ENCODE data around the gene AP5S1.

AP5S1 gene

GRCh38 chr20:3820048-3820900 lies at the start of gene AP5S1:
Gene AP5S1, plus strand, starts transcription at chr20:3820547. Its CDS starts 1,571 bp downstream, at chr20:3822118.
- peak; percentile 89 to 95 (median 94) for DNase-seq (ENCODE audit: low read depth in 2 of 3, low spot score in 2 of 3)

DNA sequence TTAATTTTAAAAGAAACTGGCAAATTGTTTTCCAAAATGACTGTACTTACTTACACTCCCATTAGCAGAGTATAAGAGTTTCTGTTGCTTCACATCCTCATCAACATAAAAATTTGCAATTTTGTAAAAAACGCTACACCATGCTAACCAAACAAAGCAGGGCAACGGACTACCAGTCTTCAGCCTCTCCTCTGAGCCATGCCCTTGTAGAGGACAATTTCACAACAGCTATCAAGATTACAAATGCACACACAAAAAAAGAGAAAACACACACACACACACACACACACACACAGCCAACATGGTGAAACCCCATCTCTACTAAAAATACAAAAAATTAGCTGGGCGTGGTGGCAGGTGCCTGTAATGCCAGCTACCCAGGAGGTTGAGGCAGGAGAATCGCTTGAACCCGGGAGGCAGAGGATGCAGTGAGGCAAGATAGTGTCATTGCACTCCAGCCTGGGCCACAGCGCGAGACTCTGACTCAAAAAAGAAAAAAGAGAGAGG lies 48.7 kb upstream of the AP5S1 start:
- no peak for DNase-seq (ENCODE audit: low read depth in 2 of 3, low spot score in 2 of 3)

DNA sequence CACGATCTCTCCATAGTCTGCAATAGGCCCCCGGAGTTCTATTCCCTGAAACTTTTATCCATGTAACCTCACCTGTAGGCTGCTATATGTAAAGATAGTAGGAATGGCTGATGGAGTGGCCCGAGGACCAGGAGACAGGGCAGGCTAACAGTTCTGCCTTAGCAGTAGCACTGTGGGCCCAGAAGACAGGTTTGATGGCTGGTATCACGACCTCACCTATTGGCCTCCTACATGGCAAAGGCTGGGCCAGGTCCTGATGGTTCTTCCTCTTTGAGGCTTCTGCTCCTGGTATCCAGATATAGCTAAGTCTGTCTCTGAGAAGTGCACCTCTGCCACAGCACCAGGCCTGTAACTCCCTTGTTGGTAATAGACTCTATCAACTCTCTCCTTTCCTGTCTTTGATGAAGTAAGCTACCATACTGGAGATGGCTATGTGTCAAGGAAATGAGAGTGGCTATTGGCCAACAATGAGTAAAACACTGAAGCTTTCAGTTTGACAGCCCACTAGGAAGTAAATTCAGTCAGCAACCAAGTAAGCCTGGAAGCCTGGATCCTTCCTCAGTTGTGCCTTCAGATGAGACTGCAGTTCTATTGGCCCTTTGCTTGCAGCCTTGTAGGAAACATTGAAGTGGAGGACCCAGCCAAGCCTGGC lies 44.8 kb upstream of the AP5S1 start:
- DNase-seq (ENCODE audit: low read depth in 2 of 3, low spot score in 2 of 3), result no peak

- no peak for DNase-seq (ENCODE audit: low read depth in 2 of 3, low spot score in 2 of 3)
Observed at GRCh38 chr20:3777381-3777715, 43.0 kb upstream of the AP5S1 start.

DNA sequence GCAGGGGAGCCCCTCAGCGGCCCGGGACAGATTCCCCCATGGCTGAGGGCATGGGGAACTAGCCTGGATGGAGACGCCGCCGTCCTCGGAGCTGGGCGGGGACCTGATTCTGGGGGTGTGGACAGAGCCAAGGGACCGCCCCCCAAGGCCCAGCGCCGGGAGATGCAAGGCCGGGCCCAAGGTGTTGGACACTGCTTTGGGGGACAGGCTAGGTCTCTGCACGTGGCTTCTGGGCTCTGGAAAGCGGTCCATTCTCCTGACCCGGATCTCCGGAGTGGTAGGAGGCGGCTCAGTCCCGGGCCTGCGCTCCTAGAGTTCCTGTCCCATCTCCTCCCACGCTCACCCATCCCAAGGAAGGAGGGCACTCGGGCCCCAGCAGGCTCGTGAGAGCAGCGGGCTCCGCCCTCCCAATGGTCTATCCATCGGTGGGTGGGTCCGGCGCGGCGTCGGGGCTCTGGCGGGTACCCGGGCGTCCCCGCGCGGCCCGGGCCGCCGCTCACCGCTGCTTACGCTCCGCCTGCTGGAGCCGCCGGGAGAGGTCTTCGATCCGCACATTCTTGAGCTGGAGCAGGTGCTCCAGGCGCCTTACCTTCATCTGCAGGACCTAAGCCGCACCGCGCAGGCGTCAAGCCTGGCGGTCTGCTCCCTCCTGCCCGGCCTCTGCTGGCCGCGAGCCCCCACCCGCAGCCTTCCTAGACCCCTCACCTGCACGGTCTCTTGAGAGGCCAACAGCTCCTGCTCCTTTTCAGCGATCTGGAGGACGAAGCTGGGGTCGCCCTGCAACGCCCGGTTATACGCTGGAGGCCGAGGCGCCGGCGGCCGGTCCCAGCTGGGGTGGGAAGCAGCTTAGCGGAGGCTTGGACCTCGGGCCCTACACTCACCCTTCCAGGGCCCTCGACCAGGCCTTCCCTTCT lies 42.4 kb upstream of the AP5S1 start:
- DNase-seq (ENCODE audit: low read depth in 2 of 3, low spot score in 2 of 3), result no peak

DNA sequence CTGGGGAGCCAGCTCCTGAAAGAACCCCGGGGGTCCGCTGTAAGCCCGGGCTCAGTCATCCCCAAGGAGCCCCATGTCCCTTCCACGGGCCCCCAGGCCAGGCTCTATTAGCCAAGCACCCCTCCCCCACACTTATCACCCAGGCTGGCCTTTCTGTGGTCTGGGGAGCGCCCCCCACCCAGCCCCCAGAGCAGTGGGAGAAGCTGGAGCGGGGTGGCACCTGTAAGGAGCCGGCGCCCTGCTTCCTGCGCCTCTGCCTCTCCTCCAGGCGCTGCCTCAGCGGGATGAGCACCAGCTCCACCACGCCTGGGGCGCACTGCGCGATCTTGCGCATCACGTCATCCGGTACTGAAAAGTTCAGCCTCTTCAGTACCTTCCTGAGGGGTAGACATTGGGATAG lies 41.4 kb upstream of the AP5S1 start:
- no peak for DNase-seq (ENCODE audit: low read depth in 2 of 3, low spot score in 2 of 3)

DNA sequence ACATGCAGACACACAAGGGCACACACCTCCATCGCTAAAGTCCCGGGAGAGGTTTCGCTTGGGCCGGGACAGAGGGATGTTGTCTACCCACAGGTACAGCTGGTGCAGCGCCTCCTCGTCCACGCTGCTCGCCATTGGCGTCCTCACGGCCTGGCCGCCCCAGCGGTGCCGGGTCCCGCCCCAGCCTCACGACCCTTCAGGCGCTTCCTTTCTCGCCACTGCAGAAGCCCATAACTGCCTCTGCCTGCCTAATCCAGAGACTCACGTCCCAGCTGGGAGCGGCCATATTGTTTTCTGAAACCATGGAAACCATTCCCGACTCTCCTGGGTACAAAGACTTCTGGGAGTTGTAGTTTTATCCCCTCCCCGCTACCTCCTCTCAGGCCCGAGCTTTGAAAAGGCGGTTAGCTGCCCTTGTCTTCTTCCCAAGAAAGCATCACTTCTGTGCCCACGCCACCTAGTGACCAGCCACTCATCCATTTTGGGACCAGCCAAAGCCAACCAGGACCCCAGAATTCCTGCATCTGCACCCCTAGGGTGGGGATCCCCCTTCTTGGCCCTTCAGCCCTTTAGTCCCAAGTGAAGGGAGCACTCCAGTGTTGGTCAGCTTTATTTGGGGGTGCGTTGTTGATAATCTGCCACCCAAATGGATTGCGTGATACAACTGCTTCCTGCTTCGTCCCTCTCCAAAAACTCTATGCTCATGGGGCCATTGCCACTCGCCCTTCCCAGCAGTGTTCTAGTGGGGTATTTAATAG lies 39.0 kb upstream of the AP5S1 start, which contains the start of gene SPEF1:
TSS of gene SPEF1 (minus strand) at position 296 of the 758 bp plus-strand sequence. CDS start at position 135, 161 bp downstream.
- DNase-seq (ENCODE audit: low read depth in 2 of 3, low spot score in 2 of 3), result no peak

DNA sequence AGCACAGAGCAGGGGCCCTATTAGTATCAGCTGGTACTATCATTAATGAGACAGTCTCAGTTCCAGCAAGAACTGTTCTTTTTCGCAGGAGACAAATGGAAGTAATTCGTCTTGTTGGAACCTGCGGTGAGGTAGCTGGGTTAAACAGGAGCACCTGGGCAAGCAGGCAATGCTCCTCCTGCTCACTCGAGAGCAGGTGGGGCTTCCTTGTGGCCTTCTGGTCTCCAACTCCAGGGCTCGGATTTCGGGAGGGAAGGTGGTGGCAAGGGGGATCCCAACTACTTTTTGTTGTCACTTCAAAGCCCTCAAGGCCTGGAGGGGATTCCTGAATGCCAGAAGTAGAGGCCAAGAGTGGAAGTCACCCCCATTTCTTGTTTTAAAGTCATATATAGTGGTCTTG lies 37.8 kb upstream of the AP5S1 start:
- DNase-seq (ENCODE audit: low read depth in 2 of 3, low spot score in 2 of 3), result no peak

GRCh38 chr20:3783068-3783489 lies 37.3 kb upstream of the AP5S1 start:
- no peak for DNase-seq (ENCODE audit: low read depth in 2 of 3, low spot score in 2 of 3)

DNA sequence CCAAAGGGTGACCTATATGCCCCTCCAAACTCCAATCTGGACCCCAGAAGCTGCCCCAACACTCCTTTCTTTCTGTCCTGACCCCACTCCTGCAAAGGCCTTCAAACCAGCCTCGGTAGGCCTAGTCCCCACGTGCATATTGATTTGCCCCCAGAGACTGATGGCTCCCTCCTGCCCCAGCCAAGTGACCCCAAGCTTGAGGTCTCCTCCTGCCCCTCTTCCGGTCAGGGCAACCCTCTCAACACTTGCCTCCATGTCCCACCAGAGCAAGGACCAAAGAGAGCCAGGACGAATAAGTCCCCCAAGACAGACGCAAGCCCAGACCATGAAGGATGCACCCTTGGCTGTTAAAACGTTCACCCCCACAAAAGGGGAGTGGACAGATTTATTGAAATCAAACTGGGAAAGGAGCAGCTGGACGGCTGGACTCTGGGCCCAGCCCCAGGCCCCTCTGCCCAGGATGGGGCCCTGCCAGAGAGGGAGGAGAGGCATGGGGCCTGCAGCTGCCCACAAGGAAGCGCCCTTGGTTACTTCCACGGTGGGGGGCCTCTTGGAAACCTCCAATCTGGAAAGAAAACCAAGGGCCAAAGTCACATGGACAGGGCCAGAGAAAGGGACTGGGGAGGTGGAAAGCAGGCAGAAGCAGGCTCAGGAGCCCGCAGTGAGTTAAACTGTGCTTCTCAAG lies 36.7 kb upstream of the AP5S1 start:
- DNase-seq (ENCODE audit: low read depth in 2 of 3, low spot score in 2 of 3), result no peak

- DNase-seq (ENCODE audit: low read depth in 2 of 3, low spot score in 2 of 3), result no peak
Observed at GRCh38 chr20:3784216-3784853, 36.0 kb upstream of the AP5S1 start.

DNA sequence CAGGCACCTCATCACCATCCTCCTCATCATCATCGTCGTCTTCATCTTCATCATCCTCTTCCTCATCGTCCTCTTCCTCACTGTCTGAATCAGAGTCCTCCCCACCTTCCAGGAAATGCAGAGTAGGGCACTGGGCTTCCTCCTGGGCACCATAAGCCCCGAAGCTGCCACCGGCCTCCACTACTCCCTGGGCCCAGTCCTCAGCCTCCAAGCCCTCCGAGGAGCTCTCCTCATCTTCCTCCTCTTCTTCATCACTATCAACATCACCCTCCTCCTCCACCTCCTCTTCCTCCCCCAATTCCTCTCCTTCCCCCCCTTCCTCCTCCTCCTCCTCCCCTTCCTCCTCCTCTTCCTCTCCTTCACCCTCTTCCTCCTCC lies 35.5 kb upstream of the AP5S1 start:
- DNase-seq (ENCODE audit: low read depth in 2 of 3, low spot score in 2 of 3), result no peak

DNA sequence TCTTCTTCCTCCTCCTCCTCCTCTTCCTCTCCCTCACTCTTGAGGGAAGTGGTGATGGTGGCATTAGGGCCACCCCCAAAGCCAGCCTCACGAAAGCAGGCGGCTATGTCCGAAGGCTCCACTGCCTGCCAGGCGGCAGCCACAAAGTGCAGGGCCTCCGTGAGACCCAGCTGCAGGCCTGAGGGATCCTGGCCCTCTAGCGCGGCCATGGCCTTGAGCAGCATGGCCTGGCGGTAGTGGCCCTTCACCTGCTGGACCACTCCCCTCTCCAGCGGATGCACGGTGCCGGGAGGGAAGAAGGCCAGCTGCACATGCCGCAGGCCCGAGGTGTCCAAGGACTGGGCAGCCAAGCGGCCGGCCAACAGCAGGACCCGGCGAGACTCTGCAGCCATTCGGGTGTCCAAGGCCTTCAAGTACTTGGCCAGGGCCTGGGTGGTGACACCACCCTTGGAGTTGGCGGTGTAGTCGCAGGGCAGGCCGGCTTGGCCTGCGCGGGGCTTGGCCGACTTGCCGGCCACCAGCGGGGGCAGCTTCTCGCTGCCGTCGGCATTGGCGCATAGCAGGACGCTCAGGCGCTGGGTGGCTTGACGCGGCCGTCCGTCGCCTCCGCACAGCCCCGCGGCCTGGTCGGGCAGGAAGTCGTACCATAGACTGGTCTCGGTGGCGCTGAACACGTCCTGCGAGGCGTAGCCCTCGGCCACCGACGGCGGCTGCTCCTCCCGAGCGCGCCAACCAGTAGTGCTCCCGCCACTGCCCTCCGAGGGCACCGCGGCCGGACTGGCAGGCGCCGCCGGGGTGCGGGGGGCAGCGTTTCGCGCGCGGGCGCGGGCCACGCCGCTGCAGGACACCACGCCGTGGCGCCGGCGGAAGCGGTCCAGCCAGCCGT lies 34.9 kb upstream of the AP5S1 start:
- DNase-seq (ENCODE audit: low read depth in 2 of 3, low spot score in 2 of 3), result no peak

DNA sequence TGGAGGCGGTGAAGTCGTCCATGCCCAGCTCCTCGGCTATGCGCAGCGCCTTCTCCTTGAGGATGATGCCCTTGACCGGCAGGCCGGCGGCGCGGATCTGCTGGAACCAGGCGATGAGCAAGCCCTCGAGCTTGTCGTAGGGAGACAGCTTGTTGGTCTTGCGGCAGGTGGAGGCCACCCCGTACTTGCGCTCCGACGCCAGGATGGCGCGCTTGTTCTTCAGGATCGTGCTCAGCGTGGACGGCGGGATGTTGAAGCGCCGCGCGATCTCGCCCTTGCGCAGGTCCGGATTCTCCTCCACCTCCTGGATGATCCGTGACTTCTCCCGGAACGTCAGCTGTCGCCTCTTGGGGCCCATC lies 34.2 kb upstream of the AP5S1 start:
- no peak for DNase-seq (ENCODE audit: low read depth in 2 of 3, low spot score in 2 of 3)

- DNase-seq (ENCODE audit: low read depth in 2 of 3, low spot score in 2 of 3), result peak; percentile 81 to 87 (median 87)
Observed at GRCh38 chr20:3786665-3787323, 33.6 kb upstream of the AP5S1 start, which contains the start of gene CENPB. Gene CENPB, minus strand, starts transcription at chr20:3786740. Its CDS starts 257 bp downstream, at chr20:3786483.

DNA sequence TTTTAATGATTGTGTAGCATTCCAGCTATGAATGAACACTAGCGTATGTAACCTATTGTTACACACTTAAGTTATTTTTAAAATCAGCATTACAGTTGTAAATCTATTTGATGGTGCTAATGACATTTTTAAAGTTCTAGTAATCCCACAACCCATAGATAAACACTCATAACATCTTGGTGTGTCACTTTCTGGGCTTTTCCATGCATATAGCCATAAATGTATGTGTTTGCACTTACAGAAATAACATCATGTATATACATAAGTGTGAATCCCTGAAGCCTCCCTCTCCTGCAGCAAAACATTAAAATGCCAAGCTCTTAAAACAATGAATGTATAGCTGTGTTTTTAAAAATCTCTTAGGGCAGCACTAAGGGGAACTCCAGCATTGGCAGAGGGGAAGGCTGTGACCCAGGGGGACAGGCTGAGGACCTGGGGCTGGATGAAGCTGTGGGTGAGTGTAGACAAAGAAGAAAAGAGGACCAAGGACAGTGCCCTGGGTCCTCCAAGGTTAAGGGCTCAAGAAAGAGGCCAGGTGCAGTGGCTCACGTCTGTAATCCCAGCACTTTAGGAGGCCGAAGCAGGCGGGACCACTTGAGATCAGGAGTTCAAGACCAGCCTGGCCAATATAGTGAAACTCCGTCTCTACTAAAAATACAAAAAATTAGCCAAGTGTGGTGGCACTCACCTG lies 32.9 kb upstream of the AP5S1 start:
- no peak for DNase-seq (ENCODE audit: low read depth in 2 of 3, low spot score in 2 of 3)

DNA sequence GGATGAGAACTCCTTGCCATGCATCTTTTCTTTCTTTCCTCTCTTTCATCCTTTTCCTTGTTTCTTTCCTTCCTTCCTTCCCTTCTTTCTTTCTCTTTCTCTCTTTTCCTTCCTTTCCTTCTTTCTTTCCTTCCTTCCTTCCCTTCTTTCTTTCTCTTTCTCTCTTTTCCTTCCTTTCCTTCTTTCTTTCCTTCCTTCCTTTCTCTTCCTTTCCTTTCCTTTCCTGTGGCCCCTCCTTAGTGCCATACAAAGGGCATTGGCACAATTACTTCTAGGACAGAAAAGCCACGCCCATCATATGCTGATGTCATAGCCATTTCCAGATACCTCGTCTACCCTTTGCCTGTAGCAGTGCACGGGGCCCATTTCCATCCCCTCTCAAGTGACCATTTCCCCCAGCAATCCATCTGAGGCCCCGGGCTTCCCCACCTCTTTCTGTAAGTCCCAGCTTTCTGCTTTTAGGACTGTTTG lies 31.6 kb upstream of the AP5S1 start:
- no peak for DNase-seq (ENCODE audit: low read depth in 2 of 3, low spot score in 2 of 3)
